Mesodermal cell (in vitro differentiated cells): Measurements from ENCODE around the gene DHODH.
A peak's percentile ranks its signal among the peaks of the same experiment; 100 is the strongest.
"Not testable (repeated sequence)": the region's sequence is repeated elsewhere in the genome, so short reads cannot be mapped to it uniquely, and the experiment has no call there.

Experiments
- H3K27ac ChIP-seq: 2 replicates; pipeline ENCODE4 v1.7.0; 2013; ENCODE audit warnings: mild to moderate bottlenecking, low read depth, low read length, moderate library complexity; ENCODE audit not compliant: severe bottlenecking
- H3K36me3 ChIP-seq: 2 replicates; pipeline ENCODE4 v1.7.1; 2013; ENCODE audit warnings: mild to moderate bottlenecking, low read length, moderate library complexity; ENCODE audit not compliant: control insufficient read depth, insufficient read depth
- H3K4me1 ChIP-seq: one replicate; pipeline ENCODE4 v1.7.1; 2013; ENCODE audit warnings: mild to moderate bottlenecking, low read length; ENCODE audit not compliant: insufficient read depth, control insufficient read depth, poor library complexity, severe bottlenecking
- H3K4me3 ChIP-seq: 2 replicates; pipeline ENCODE4 v1.7.0; 2013; ENCODE audit warnings: low read length, control low read depth, mild to moderate bottlenecking; ENCODE audit not compliant: insufficient read depth, poor library complexity, severe bottlenecking; ENCODE audit errors: extremely low read depth
- H3K9me3 ChIP-seq: 2 replicates; pipeline ENCODE4 v1.7.1; 2013; ENCODE audit warnings: mild to moderate bottlenecking, low read length, moderate library complexity; ENCODE audit not compliant: control insufficient read depth
- whole genome bisulfite sequencing, 2 experiments: methylation state at CpG; one replicate each; pipeline ENCODE4 v1.1.5; 2013; ENCODE audit warnings: missing lambda C conversion rate in 2 of 2; ENCODE audit not compliant: insufficient coverage in 2 of 2; 5-methylcytosine and 5-hydroxymethylcytosine counted together

Gene DHODH

GRCh38 chr16:71985262-71985974 lies 23.1 kb upstream of the DHODH start:
- H3K36me3 ChIP-seq, result no peaks in the 10 kb centered on the region
- H3K27ac ChIP-seq, result no peak overlapping the region
- no peak overlapping the region for H3K4me3 ChIP-seq
- 72 to 78% methylated on average over 7 of the region's 9 CpGs for WGBS, 2 experiments
- H3K9me3 ChIP-seq, result no peaks in the 10 kb centered on the region
- H3K4me1 ChIP-seq, result no peaks in the 10 kb centered on the region

- H3K27ac ChIP-seq, result no peak overlapping the region
- no peak overlapping the region for H3K4me3 ChIP-seq
- H3K4me1 ChIP-seq, result no peaks in the 10 kb centered on the region
- H3K9me3 ChIP-seq, result no peaks in the 10 kb centered on the region
- WGBS, 2 experiments, result 61 to 75% methylated on average over 3 to 4 of the region's 4 CpGs
- H3K36me3 ChIP-seq, result no peaks in the 10 kb centered on the region
Measured at GRCh38 chr16:71986131-71986530, 22.4 kb upstream of the DHODH start.

DNA sequence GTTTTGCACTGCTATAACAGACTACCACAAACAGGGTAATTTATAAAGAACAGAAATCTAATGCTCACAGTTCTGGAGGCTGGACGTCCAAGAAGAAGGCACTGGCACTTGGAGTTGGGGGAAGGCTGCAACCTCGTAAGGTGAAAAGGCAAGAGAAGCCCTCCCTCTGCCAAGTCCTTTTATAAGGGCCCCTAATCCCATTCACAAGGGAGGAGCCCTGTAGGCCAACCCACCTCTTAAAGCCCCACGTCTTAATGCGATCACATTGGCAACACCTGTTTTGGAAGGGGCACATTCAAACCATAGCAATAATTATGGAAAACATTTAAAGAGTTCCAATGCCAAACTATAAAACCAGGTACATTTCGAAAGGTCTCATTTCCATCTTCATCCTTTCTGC lies 13.5 kb upstream of the DHODH start:
- no peaks in the 10 kb centered on the region for H3K36me3 ChIP-seq
- H3K4me1 ChIP-seq, result no peaks in the 10 kb centered on the region
- H3K4me3 ChIP-seq, result no peak overlapping the region
- WGBS, 2 experiments, result 49 to 61% methylated on average over 3 of the region's 5 CpGs
- no peak overlapping the region for H3K27ac ChIP-seq
- no peaks in the 10 kb centered on the region for H3K9me3 ChIP-seq

- H3K27ac ChIP-seq, H3K4me3 ChIP-seq, H3K4me1 ChIP-seq, H3K9me3 ChIP-seq, H3K36me3 ChIP-seq: not testable (repeated sequence)
- 89 to 100% methylated on average over 2 to 6 of the region's 9 CpGs for WGBS, 2 experiments
Measured at GRCh38 chr16:71997578-71997977, 11.0 kb upstream of the DHODH start.

DNA sequence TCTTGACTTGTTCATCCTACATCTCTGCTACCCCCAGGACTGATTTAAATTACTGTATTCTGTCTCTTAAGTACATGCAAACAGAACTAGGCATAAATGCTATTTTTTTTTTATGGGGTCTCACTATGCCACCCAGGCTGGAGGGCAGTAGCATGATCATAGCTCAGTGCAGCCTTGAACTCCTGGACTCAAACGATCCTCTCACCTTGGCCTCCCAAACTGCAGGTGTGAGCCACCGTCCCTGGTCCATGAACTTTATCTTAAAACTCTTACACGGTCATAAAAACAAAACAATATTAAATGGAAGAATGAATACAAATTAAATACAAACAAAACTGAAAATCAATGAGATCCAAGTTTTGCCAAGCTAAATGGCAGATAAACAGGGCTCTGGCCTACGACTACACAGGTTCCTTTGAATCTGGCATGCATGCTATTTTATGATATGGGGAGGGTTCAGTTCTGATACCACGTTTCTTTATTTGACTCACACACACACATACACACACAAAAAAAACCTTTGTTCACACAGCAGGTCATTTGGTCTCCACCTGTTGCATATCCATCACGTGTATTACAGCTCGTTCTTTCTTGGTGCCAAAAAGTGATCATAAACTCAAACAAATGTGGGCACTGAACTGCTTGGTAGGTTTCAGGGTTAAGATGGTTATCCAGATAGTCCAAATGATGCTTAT lies 7.2 kb upstream of the DHODH start:
- Histone ChIP-seq H3K9me3 (no peaks in the 10 kb centered on the region), H3K4me3 (no peak overlapping the region), H3K4me1 (no peaks in the 10 kb centered on the region), H3K36me3 (no peaks in the 10 kb centered on the region), H3K27ac (no peak overlapping the region)
- WGBS, 2 experiments, result 74 to 86% methylated on average over 2 to 3 of the region's 7 CpGs

- H3K4me1 ChIP-seq, result no peaks in the 10 kb centered on the region
- H3K9me3 ChIP-seq, result no peaks in the 10 kb centered on the region
- WGBS, 2 experiments, result no CpG with 5 or more reads among the region's 1 CpG
Measured at GRCh38 chr16:72002619-72003018, 5.9 kb upstream of the DHODH start.

GRCh38 chr16:72008065-72008423 lies 500 bp upstream of the DHODH start:
- peak overlapping the region; percentile 79 for H3K4me3 ChIP-seq
- not testable (repeated sequence) for H3K36me3 ChIP-seq, H3K9me3 ChIP-seq, H3K27ac ChIP-seq, H3K4me1 ChIP-seq
- 89 to 100% methylated on average over 3 to 6 of the region's 9 CpGs for WGBS, 2 experiments

More at GRCh38 chr16:72002619-72003018, 5.9 kb upstream of the DHODH start:
- Histone ChIP-seq H3K27ac (no peak overlapping the region), H3K36me3 (no peaks in the 10 kb centered on the region), H3K4me3 (no peak overlapping the region)

GRCh38 chr16:72009779-72010178 lies 1.2 kb downstream of the DHODH start:
- no peak overlapping the region for H3K27ac ChIP-seq
- WGBS, 2 experiments, result 89 to 90% methylated on average over 10 of the region's 10 CpGs
- no peaks in the 10 kb centered on the region for H3K9me3 ChIP-seq
- peaks cover 4% of the 10 kb centered on the region for H3K36me3 ChIP-seq
- no peaks in the 10 kb centered on the region for H3K4me1 ChIP-seq
- H3K4me3 ChIP-seq, result no peak overlapping the region

- no peak overlapping the region for H3K27ac ChIP-seq
- no peaks in the 10 kb centered on the region for H3K4me1 ChIP-seq
- no peaks in the 10 kb centered on the region for H3K9me3 ChIP-seq
- no peak overlapping the region for H3K4me3 ChIP-seq
- H3K36me3 ChIP-seq, result peaks cover 7% of the 10 kb centered on the region
- WGBS, 2 experiments, result 85 to 93% methylated on average over 7 to 8 of the region's 9 CpGs
Measured at GRCh38 chr16:72012607-72013006, 4.1 kb downstream of the DHODH start.

DNA sequence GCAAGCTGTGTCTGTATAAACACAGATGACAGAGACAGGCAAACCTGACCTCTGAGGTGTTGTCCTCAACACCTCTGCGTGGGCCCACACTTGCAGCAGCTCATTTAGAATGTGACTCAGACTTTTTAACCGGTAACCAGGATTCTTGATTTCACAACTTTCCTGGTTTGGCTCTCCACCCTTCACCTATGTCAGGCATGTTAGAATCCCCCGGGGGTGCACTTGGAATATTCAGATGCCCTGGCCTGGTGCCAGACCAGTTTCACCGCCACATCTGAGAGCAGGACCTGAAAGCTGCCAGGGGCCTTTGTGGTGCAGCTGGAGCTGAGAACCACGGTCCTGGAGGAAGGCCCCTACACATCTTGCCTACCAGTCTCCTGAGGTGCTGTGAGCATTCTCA lies 4.8 kb downstream of the DHODH start:
- 72 to 73% methylated on average over 5 of the region's 5 CpGs for WGBS, 2 experiments
- Histone ChIP-seq H3K4me3 (no peak overlapping the region), H3K36me3 (peaks cover 7% of the 10 kb centered on the region), H3K27ac (no peak overlapping the region), H3K9me3 (no peaks in the 10 kb centered on the region), H3K4me1 (no peaks in the 10 kb centered on the region)

DNA sequence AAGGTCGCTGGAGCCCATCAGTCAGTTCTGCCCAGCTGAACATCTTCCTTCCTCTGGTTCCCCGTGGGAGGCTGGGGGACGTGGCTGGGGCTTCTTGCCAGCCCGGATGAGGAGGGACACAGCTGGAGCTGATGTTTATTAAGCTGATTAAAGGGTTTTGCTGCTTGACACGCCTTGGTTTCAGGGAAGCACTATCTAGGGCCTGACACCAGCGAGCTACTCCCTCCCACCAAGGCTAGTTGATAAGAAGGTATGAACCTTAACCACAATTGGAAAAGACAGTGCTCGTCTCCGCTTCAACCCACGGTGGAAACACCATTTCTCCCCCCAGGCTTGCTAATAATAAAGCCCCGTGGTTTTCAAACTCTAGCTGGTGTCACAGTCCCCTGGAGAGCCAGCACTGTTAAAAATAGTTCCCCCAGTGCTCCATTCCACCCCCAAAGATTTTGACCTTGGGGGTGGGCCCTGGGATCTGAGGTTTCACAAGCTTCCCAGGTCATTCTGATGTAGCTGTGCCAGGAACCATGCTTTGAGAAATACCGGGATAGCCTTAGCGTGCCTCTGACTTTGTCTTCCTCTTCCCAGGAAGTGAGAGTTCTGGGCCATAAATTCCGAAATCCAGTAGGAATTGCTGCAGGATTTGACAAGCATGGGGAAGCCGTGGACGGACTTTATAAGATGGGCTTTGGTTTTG lies 5.5 kb downstream of the DHODH start:
- no peak overlapping the region for H3K4me3 ChIP-seq
- H3K36me3 ChIP-seq, result peaks cover 7% of the 10 kb centered on the region
- no peaks in the 10 kb centered on the region for H3K9me3 ChIP-seq
- H3K4me1 ChIP-seq, result no peaks in the 10 kb centered on the region
- no peak overlapping the region for H3K27ac ChIP-seq
- 74 to 87% methylated on average over 6 to 11 of the region's 15 CpGs for WGBS, 2 experiments
